Measurements from ENCODE around the gene MVD.

DNA sequence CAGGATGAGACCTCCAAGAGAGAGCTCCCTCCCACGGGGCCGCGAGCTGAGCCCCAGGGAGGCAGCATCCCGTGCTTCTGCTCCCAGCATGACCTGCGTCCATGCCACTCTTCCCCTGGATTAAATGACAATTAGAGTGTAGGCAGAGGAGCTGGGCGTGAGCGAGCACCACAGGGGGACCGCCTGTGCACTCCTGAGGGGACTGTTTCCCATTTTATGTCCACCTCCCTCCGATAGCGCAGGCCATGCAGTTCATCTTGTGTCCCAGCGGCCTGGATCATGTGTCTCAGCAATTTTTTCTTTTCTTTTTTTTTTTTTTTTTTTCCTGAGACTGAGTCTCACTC, 30.3 kb downstream of the MVD start:
- TF ChIP-seq, protein P1, sequence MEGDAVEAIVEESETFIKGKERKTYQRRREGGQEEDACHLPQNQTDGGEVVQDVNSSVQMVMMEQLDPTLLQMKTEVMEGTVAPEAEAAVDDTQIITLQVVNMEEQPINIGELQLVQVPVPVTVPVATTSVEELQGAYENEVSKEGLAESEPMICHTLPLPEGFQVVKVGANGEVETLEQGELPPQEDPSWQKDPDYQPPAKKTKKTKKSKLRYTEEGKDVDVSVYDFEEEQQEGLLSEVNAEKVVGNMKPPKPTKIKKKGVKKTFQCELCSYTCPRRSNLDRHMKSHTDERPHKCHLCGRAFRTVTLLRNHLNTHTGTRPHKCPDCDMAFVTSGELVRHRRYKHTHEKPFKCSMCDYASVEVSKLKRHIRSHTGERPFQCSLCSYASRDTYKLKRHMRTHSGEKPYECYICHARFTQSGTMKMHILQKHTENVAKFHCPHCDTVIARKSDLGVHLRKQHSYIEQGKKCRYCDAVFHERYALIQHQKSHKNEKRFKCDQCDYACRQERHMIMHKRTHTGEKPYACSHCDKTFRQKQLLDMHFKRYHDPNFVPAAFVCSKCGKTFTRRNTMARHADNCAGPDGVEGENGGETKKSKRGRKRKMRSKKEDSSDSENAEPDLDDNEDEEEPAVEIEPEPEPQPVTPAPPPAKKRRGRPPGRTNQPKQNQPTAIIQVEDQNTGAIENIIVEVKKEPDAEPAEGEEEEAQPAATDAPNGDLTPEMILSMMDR (IDR thresholded peaks at IDR 0.05): no peak
- TF ChIP-seq ZFX (IDR thresholded peaks at IDR 0.05; ENCODE audit: borderline replicate concordance): no peak
